ENCODE results near the gene ERC2.

- no peak for TF ChIP-seq CTCF (conservative IDR thresholded peaks at IDR 0.05; ENCODE audit: low read depth, low read length)
- TF ChIP-seq EZH2 (IDR thresholded peaks at IDR 0.05; ENCODE audit: borderline replicate concordance, low read depth, low read length, poor library complexity, severe bottlenecking), result no peak
Observed at GRCh38 chr3:55690177-55690576, 778.1 kb downstream of the ERC2 start.

Data from A673 (cell line).